IgD-negative memory B cell (primary cell): ENCODE data around the gene RHEB. TPM values are rescaled to one million over a fixed set of nuclear protein-coding genes. Genes with fewer than 3 reads are reported as not detected.
A peak's percentile ranks its signal among the peaks of the same experiment; 100 is the strongest.

Experiments used
- H3K27ac Mint-ChIP-seq, 3 donors: one replicate each; pipeline ENCODE4 v1.8.0; 2020 to 2022; ENCODE audit warnings: mild to moderate bottlenecking in 3 of 3, mixed read lengths in 3 of 3, moderate library complexity in 1 of 3
- H3K27me3 Mint-ChIP-seq: one replicate; pipeline ENCODE4 v1.8.0; 2021; ENCODE audit warnings: mixed read lengths
- H3K36me3 Mint-ChIP-seq: one replicate; pipeline ENCODE4 v1.8.0; 2020; ENCODE audit warnings: mild to moderate bottlenecking, mixed read lengths
- H3K4me1 Mint-ChIP-seq, 3 donors: one replicate each; pipeline ENCODE4 v1.8.0; 2020 to 2022; ENCODE audit warnings: mixed read lengths in 3 of 3, mild to moderate bottlenecking in 1 of 3
- H3K4me3 Mint-ChIP-seq, 4 donors: one replicate each; pipeline ENCODE4 v1.8.0; 2020 to 2022; ENCODE audit warnings: mild to moderate bottlenecking in 4 of 4, mixed read lengths in 4 of 4, moderate library complexity in 3 of 4
- H3K9me3 Mint-ChIP-seq, 3 donors: one replicate each; pipeline ENCODE4 v1.8.0; 2020 to 2021; ENCODE audit warnings: mixed read lengths in 3 of 3, mild to moderate bottlenecking in 1 of 3
- polyA plus RNA-seq: library from polyadenylated mRNA; unstranded; fragments of 300-500 nt; fragmentation: Illumina TruSeq; gene quantifications from one replicate; pipeline ENCODE4 v1.2.3, GENCODE V29; 2021

The RHEB gene
- polyA plus RNA-seq, 1 donor from 2014 or later: 34.3 TPM

- H3K4me1 Mint-ChIP-seq: peaks cover 33 to 66% (median 58%) of the 10 kb centered on the region in 3 donors
- H3K27me3 Mint-ChIP-seq: no peaks in the 10 kb centered on the region
- H3K4me3 Mint-ChIP-seq: peak overlapping the region in 2 of 4 donors; percentile 1 to 95
- H3K36me3 Mint-ChIP-seq: no peaks in the 10 kb centered on the region
- H3K27ac Mint-ChIP-seq: peak overlapping the region in 1 of 3 donors; percentile 94
- H3K9me3 Mint-ChIP-seq: no peaks in the 10 kb centered on the region
Observed at GRCh38 chr7:151514461-151515275, 5.0 kb downstream of the RHEB start.

- H3K4me3 Mint-ChIP-seq: no peak overlapping the region
- peaks cover 30 to 67% (median 58%) of the 10 kb centered on the region in 3 donors for H3K4me1 Mint-ChIP-seq
- no peaks in the 10 kb centered on the region for H3K36me3 Mint-ChIP-seq
- no peaks in the 10 kb centered on the region for H3K27me3 Mint-ChIP-seq
- no peak overlapping the region for H3K27ac Mint-ChIP-seq
- no peaks in the 10 kb centered on the region for H3K9me3 Mint-ChIP-seq
Observed at GRCh38 chr7:151513133-151513532, 6.6 kb downstream of the RHEB start.

GRCh38 chr7:151512353-151512752 lies 7.3 kb downstream of the RHEB start:
- no peak overlapping the region for H3K27ac Mint-ChIP-seq
- H3K36me3 Mint-ChIP-seq: no peaks in the 10 kb centered on the region

GRCh38 chr7:151511946-151512345 lies 7.7 kb downstream of the RHEB start:
- Mint-ChIP-seq H3K9me3 (no peaks in the 10 kb centered on the region), H3K36me3 (no peaks in the 10 kb centered on the region), H3K4me1 (peaks cover 24 to 65% (median 59%) of the 10 kb centered on the region in 3 donors), H3K27ac (no peak overlapping the region), H3K27me3 (no peaks in the 10 kb centered on the region), H3K4me3 (no peak overlapping the region)

More at GRCh38 chr7:151512353-151512752, 7.3 kb downstream of the RHEB start:
- Mint-ChIP-seq H3K27me3 (no peaks in the 10 kb centered on the region), H3K4me3 (no peak overlapping the region), H3K9me3 (no peaks in the 10 kb centered on the region), H3K4me1 (peaks cover 25 to 63% (median 57%) of the 10 kb centered on the region in 3 donors)

- no peaks in the 10 kb centered on the region for H3K9me3 Mint-ChIP-seq
- no peaks in the 10 kb centered on the region for H3K36me3 Mint-ChIP-seq
- H3K27me3 Mint-ChIP-seq: no peaks in the 10 kb centered on the region
- no peak overlapping the region for H3K4me3 Mint-ChIP-seq
- no peak overlapping the region for H3K27ac Mint-ChIP-seq
- H3K4me1 Mint-ChIP-seq: peaks cover 23 to 64% (median 62%) of the 10 kb centered on the region in 3 donors
Observed at GRCh38 chr7:151511270-151511669, 8.4 kb downstream of the RHEB start.

- peak overlapping the region in 1 of 3 donors; percentile 18 for H3K27ac Mint-ChIP-seq
- H3K4me1 Mint-ChIP-seq: peaks cover 17 to 60% (median 50%) of the 10 kb centered on the region in 3 donors
- H3K27me3 Mint-ChIP-seq: no peaks in the 10 kb centered on the region
- H3K9me3 Mint-ChIP-seq: no peaks in the 10 kb centered on the region
- peaks cover 3% of the 10 kb centered on the region for H3K36me3 Mint-ChIP-seq
- peak overlapping the region in 1 of 4 donors; percentile 17 for H3K4me3 Mint-ChIP-seq
Observed at GRCh38 chr7:151509670-151510333, 9.9 kb downstream of the RHEB start.

GRCh38 chr7:151508991-151509390 lies 10.7 kb downstream of the RHEB start:
- no peaks in the 10 kb centered on the region for H3K27me3 Mint-ChIP-seq
- H3K4me1 Mint-ChIP-seq: peaks cover 17 to 58% (median 46%) of the 10 kb centered on the region in 3 donors
- no peak overlapping the region for H3K27ac Mint-ChIP-seq
- H3K4me3 Mint-ChIP-seq: no peak overlapping the region
- peaks cover 3% of the 10 kb centered on the region for H3K36me3 Mint-ChIP-seq
- H3K9me3 Mint-ChIP-seq: no peaks in the 10 kb centered on the region

GRCh38 chr7:151507806-151508205 lies 11.9 kb downstream of the RHEB start:
- no peak overlapping the region for H3K4me3 Mint-ChIP-seq
- no peak overlapping the region for H3K27ac Mint-ChIP-seq
- H3K36me3 Mint-ChIP-seq: peaks cover 3% of the 10 kb centered on the region

GRCh38 chr7:151506901-151507382 lies 12.8 kb downstream of the RHEB start:
- Mint-ChIP-seq H3K9me3 (no peaks in the 10 kb centered on the region), H3K27ac (no peak overlapping the region), H3K4me3 (no peak overlapping the region), H3K27me3 (no peaks in the 10 kb centered on the region), H3K4me1 (peaks cover 12 to 49% (median 36%) of the 10 kb centered on the region in 3 donors), H3K36me3 (peaks cover 3% of the 10 kb centered on the region)

More at GRCh38 chr7:151507806-151508205, 11.9 kb downstream of the RHEB start:
- Mint-ChIP-seq H3K4me1 (peaks cover 17 to 55% (median 43%) of the 10 kb centered on the region in 3 donors), H3K9me3 (no peaks in the 10 kb centered on the region), H3K27me3 (no peaks in the 10 kb centered on the region)

- Mint-ChIP-seq H3K9me3 (no peaks in the 10 kb centered on the region), H3K4me3 (peak overlapping the region in 1 of 4 donors; percentile 4), H3K27ac (no peak overlapping the region), H3K36me3 (peaks cover 4% of the 10 kb centered on the region), H3K27me3 (no peaks in the 10 kb centered on the region), H3K4me1 (peaks cover 12 to 50% (median 36%) of the 10 kb centered on the region in 3 donors)
Observed at GRCh38 chr7:151505836-151506468, 13.7 kb downstream of the RHEB start.

- Mint-ChIP-seq H3K4me3 (no peak overlapping the region), H3K27ac (peak overlapping the region in 1 of 3 donors; percentile 67), H3K27me3 (no peaks in the 10 kb centered on the region), H3K9me3 (no peaks in the 10 kb centered on the region), H3K4me1 (peaks cover 15 to 51% (median 38%) of the 10 kb centered on the region in 3 donors), H3K36me3 (peaks cover 4% of the 10 kb centered on the region)
Observed at GRCh38 chr7:151505433-151505832, 14.3 kb downstream of the RHEB start.

- Mint-ChIP-seq H3K27me3 (no peaks in the 10 kb centered on the region), H3K27ac (no peak overlapping the region), H3K4me3 (no peak overlapping the region), H3K9me3 (no peaks in the 10 kb centered on the region), H3K4me1 (peaks cover 18 to 48% (median 35%) of the 10 kb centered on the region in 3 donors), H3K36me3 (peaks cover 4% of the 10 kb centered on the region)
Observed at GRCh38 chr7:151504715-151505326, 14.9 kb downstream of the RHEB start.

- no peak overlapping the region for H3K27ac Mint-ChIP-seq
- peaks cover 4% of the 10 kb centered on the region for H3K36me3 Mint-ChIP-seq
- H3K4me1 Mint-ChIP-seq: peaks cover 18 to 48% (median 36%) of the 10 kb centered on the region in 3 donors
- H3K9me3 Mint-ChIP-seq: no peaks in the 10 kb centered on the region
- H3K4me3 Mint-ChIP-seq: no peak overlapping the region
- H3K27me3 Mint-ChIP-seq: no peaks in the 10 kb centered on the region
Observed at GRCh38 chr7:151503902-151504714, 15.6 kb downstream of the RHEB start.

- Mint-ChIP-seq H3K27ac (no peak overlapping the region), H3K9me3 (no peaks in the 10 kb centered on the region), H3K27me3 (no peaks in the 10 kb centered on the region), H3K36me3 (peaks cover 4% of the 10 kb centered on the region), H3K4me1 (peaks cover 15 to 45% (median 28%) of the 10 kb centered on the region in 3 donors), H3K4me3 (no peak overlapping the region)
Observed at GRCh38 chr7:151501676-151502075, 18.0 kb downstream of the RHEB start.
